Vagina (tissue), 1 donor: ENCODE measurements around the gene C16orf92. TPM values are rescaled to one million over a fixed set of nuclear protein-coding genes. Genes with fewer than 3 reads are reported as not detected.

Experiments
- total RNA-seq: library from RNA; depleted of rRNA; stranded (reverse); fragments of >200 nt; gene quantifications from one replicate; pipeline ENCODE4 v1.2.3, GENCODE V29; 2016

The C16orf92 gene
- total RNA-seq, 1 donor from 2014 or later: not detected

Other genes with a start within 250 kb of the C16orf92 start
- gene ZG16, start 244.9 kb upstream of the C16orf92 start, total RNA-seq: not detected
- gene KIF22, start 232.4 kb upstream of the C16orf92 start, total RNA-seq: 18.9 TPM
- gene MAZ, start 216.7 kb upstream of the C16orf92 start, total RNA-seq: 87.7 TPM
- gene PRRT2, start 211.0 kb upstream of the C16orf92 start, total RNA-seq: 20.4 TPM
- gene PAGR1, start 207.0 kb upstream of the C16orf92 start, total RNA-seq: 23.6 TPM
- 111 TPM for gene MVP, start 202.7 kb upstream of the C16orf92 start, total RNA-seq
- 89.4 TPM for gene CDIPT, start 160.0 kb upstream of the C16orf92 start, total RNA-seq
- 15.7 TPM for gene SEZ6L2, start 123.6 kb upstream of the C16orf92 start, total RNA-seq
- not detected for gene ASPHD1, start 122.7 kb upstream of the C16orf92 start, total RNA-seq
- 20.4 TPM for gene KCTD13, start 97.0 kb upstream of the C16orf92 start, total RNA-seq
- gene TMEM219, start 61.1 kb upstream of the C16orf92 start, total RNA-seq: 85.7 TPM
- 33.1 TPM for gene TAOK2, start 49.3 kb upstream of the C16orf92 start, total RNA-seq
- 7.1 TPM for gene HIRIP3, start 27.6 kb upstream of the C16orf92 start, total RNA-seq
- gene INO80E, start 27.0 kb upstream of the C16orf92 start, total RNA-seq: 32.7 TPM
- 2.2 TPM for gene DOC2A, start 12.2 kb upstream of the C16orf92 start, total RNA-seq
- 0.98 TPM for gene TLCD3B, start 8.1 kb downstream of the C16orf92 start, total RNA-seq
- gene ALDOA, start 42.6 kb downstream of the C16orf92 start, total RNA-seq: 810 TPM
- 60.4 TPM for gene PPP4C, start 52.8 kb downstream of the C16orf92 start, total RNA-seq
- gene TBX6, start 68.7 kb downstream of the C16orf92 start, total RNA-seq: 6.4 TPM
- 116 TPM for gene YPEL3, start 73.0 kb downstream of the C16orf92 start, total RNA-seq
- 6.9 TPM for gene GDPD3, start 90.3 kb downstream of the C16orf92 start, total RNA-seq
- gene MAPK3, start 100.0 kb downstream of the C16orf92 start, total RNA-seq: 104 TPM
- 51.1 TPM for gene CORO1A, start 160.4 kb downstream of the C16orf92 start, total RNA-seq
- gene BOLA2B, start 170.5 kb downstream of the C16orf92 start, total RNA-seq: 292 TPM
- gene SLX1A, start 170.7 kb downstream of the C16orf92 start, total RNA-seq: 48.9 TPM
- 10.8 TPM for gene SULT1A3, start 176.1 kb downstream of the C16orf92 start, total RNA-seq
- gene NPIPB13, start 225.3 kb downstream of the C16orf92 start, total RNA-seq: 0.25 TPM